ENCODE results near the gene MAPK12. TPM values are rescaled to one million over a fixed set of nuclear protein-coding genes. Genes with fewer than 3 reads are reported as not detected.

The MAPK12 gene
- total RNA-seq, 4 donors from 2014 or later = 3.6 to 17.7 (median 5.4) TPM

DNA sequence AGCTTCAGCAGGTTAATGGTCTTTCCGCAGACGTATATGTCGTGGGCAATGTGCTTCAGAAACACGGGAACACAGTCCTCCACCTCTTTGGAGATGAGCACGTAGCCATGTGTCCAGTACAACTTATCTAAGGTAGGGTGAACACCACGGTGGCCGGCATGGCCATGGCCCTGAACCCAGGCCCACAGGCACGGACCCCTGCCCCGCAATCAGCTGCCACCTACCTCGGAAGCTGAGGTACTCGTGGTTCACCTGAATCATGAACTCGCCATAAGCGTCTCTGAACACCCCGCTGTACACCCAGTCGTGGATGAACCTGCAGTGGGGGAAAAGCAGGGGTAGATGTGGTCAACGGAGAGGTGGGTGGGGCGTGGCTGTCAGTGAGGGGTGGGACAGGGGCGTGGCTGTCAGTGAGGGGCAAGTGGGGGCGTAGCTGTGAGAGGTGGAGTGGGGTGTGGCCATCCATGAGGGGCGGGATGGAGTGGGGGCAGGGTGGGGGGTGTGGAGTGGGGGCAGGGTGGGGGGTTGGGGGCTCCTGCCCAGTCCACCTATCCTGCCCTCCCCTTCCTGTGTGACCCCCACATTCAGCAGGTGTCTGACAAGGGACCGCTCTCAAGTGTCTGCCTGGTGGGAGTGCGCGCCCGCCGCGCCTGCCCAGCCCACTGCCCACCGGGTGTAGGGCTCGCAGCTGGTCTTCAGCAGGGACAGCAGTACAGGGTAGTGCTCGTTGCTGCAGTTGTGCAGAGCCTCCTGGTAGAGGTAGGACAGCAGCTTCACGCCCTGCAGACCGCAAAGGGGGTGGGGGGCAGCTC, 35.2 kb downstream of the MAPK12 start:
- TF ChIP-seq, protein P1, sequence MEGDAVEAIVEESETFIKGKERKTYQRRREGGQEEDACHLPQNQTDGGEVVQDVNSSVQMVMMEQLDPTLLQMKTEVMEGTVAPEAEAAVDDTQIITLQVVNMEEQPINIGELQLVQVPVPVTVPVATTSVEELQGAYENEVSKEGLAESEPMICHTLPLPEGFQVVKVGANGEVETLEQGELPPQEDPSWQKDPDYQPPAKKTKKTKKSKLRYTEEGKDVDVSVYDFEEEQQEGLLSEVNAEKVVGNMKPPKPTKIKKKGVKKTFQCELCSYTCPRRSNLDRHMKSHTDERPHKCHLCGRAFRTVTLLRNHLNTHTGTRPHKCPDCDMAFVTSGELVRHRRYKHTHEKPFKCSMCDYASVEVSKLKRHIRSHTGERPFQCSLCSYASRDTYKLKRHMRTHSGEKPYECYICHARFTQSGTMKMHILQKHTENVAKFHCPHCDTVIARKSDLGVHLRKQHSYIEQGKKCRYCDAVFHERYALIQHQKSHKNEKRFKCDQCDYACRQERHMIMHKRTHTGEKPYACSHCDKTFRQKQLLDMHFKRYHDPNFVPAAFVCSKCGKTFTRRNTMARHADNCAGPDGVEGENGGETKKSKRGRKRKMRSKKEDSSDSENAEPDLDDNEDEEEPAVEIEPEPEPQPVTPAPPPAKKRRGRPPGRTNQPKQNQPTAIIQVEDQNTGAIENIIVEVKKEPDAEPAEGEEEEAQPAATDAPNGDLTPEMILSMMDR (IDR thresholded peaks at IDR 0.05; ENCODE audit: low read depth) = no peak

GRCh38 chr22:50225200-50225969, 36.1 kb downstream of the MAPK12 start:
- TF ChIP-seq, protein P1 (IDR thresholded peaks at IDR 0.05; ENCODE audit: low read depth) = no peak

DNA sequence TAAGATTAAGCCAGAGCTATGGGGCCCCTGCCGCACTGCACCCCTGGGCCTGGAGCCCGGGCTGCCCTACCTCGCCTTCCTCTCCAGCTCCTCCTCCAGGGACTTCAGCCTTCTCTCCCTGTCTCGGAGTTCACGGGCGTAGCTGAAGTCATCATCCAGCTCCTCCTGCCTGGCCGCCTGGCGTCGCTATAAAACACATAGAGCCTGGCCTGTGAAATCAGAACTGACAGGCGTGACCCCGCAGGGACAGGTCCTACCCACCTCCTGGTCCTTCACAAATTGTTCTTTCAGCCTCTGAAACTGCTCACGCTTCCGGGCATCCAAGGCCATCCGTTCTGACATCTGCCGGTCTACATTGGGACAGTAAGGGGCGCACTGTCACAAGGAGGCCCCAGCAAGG, 37.4 kb downstream of the MAPK12 start:
- TF ChIP-seq, protein P1 (IDR thresholded peaks at IDR 0.05; ENCODE audit: low read depth) = no peak

GRCh38 chr22:50222508-50222907, 39.0 kb downstream of the MAPK12 start:
- TF ChIP-seq, protein P1 (IDR thresholded peaks at IDR 0.05; ENCODE audit: low read depth) = no peak

DNA sequence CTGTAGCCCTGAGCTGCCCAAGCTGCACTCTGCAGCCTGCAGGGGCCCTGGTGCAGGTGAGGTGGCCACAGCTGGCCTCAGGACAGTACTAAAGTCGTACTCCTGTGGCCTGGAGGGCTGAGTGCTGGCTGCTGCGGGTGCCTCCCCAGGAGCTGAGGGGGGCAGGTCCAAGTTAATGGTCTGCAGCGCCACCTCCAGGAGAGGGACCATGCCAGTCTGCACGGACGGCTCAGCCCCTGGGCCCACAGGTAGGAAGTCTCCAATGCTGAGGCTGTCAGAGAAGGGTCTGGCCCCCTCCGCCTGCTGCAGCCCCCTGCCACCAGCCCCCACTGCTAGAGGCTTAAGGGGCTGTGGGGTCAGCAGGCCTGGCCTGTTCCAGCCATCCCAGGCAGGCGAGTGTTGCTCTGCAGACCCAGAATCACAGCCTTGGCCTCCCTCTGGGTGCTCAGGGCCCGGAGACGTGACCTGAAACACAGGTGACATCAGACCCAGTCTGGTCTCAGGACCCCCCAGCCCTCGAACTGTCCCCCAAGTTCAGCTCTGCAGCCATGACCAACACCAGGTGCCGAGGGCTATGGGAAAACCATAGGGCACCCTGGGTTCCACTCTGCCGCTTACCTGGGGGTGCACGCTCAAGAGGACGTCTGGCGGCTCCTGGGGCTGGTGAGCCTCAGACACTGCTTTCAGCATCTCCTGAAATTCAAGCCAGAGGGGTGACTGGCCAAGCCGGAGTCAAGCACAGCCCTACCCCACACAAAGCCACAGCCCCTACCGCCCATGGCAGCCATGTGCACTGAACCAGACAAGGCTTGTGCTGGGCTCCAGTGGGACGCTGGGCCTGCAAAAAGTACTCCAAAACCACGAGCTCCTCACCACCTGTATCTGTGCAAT, 39.8 kb downstream of the MAPK12 start:
- TF ChIP-seq, protein P1 (IDR thresholded peaks at IDR 0.05; ENCODE audit: low read depth) = no peak

DNA sequence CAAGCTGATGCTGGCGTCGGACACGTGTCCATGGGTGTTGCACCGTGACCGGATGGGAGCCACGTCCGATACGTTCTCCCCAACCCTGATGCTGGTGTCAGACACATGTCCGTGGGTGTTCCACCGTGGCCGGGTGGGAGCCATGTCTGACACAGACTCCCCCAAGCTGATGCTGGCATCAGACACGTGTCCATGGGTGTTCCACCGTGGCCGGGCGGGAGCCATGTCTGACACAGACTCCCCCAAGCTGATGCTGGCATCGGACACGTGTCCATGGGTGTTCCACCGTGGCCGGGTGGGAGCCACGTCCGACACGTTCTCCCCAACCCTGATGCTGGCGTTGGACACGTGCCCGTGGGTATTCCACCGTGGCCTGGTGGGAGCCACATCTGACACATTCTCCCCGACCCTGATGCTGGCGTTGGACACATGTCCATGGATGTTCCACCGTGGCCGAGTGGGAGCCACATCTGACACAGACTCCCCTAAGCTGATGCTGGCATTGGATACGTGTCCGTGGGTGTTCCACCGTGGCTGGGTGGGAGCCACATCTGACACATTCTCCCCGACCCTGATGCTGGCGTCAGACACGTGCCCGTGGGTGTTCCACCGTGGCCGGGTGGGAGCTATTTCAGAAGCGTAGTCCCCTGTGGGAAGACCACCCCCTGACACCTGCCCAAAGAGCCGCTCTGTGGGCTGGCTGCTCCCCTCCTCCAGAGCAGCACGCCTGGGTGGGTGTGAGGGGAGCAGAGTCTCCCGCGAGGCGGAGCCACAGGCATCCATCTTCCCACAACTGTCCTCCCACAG, 40.7 kb downstream of the MAPK12 start:
- TF ChIP-seq, protein P1 (IDR thresholded peaks at IDR 0.05; ENCODE audit: low read depth) = no peak
